PFSK-1 (cell line): ENCODE data around the gene DGCR2.

Source experiments
- FOXP2 ChIP-seq: optimal IDR thresholded peaks from 2 replicates; pipeline ENCODE3; 2011; ENCODE audit warnings: borderline replicate concordance, control low read depth, inconsistent platforms; ENCODE audit not compliant: insufficient read depth; ENCODE audit errors: extremely low read length, extremely low read depth
- POLR2AphosphoS5 ChIP-seq: IDR thresholded peaks from 2 replicates; pipeline ENCODE4 v1.6.1; 2012; ENCODE audit warnings: low read depth, mild to moderate bottlenecking, control low read depth, low read length, moderate library complexity
- REST ChIP-seq, 2 experiments: IDR thresholded peaks; 2 replicates each; pipeline versions ENCODE4 v1.6.1 to v1.8.0; 2011 to 2012; ENCODE audit warnings: low read depth in 2 of 2, low read length in 2 of 2, control low read depth in 1 of 2, inconsistent platforms in 1 of 2, mild to moderate bottlenecking in 1 of 2, moderate library complexity in 1 of 2; ENCODE audit not compliant: insufficient read depth in 1 of 2
- SIN3A ChIP-seq: IDR thresholded peaks from 2 replicates; pipeline ENCODE4 v1.6.1; 2012; ENCODE audit warnings: mild to moderate bottlenecking, low read length, moderate library complexity, borderline replicate concordance; ENCODE audit not compliant: insufficient read depth
- TAF1 ChIP-seq: IDR thresholded peaks from 2 replicates; pipeline ENCODE4 v1.6.1; 2012; ENCODE audit warnings: low read length, control low read depth, borderline replicate concordance; ENCODE audit not compliant: insufficient read depth

GRCh38 chr22:19118329-19118880, 3.8 kb downstream of the DGCR2 start:
- TF ChIP-seq REST (IDR thresholded peaks at IDR 0.05; ENCODE audit: insufficient read depth in 1 of 2, low read depth in 2 of 2, low read length in 2 of 2) (no peak), FOXP2 (no peak), TAF1 (no peak), POLR2AphosphoS5 (no peak), SIN3A (no peak)
